Muscle layer of duodenum (tissue), 2 donors: ENCODE measurements around the gene DCTN4.

Experiments
- H3K27ac ChIP-seq: one replicate; pipeline ENCODE4 v1.7.0; 2013; ENCODE audit warnings: mild to moderate bottlenecking, low read length
- H3K27me3 ChIP-seq: one replicate; pipeline ENCODE4 v1.7.0; 2013; ENCODE audit warnings: low read depth, mild to moderate bottlenecking, control low read depth, low read length
- H3K36me3 ChIP-seq, 2 donors: one replicate each; pipeline ENCODE4 v1.7.0; 2013; ENCODE audit warnings: low read length in 2 of 2, control low read depth in 1 of 2, mild to moderate bottlenecking in 1 of 2; ENCODE audit not compliant: insufficient read depth in 2 of 2, control insufficient read depth in 1 of 2
- H3K4me1 ChIP-seq, 2 donors: one replicate each; pipeline ENCODE4 v1.7.0; 2013; ENCODE audit warnings: low read length in 2 of 2, mild to moderate bottlenecking in 2 of 2, control low read depth in 1 of 2, moderate library complexity in 1 of 2; ENCODE audit not compliant: insufficient read depth in 2 of 2, control insufficient read depth in 1 of 2
- H3K4me3 ChIP-seq, 2 donors: one replicate each; pipeline ENCODE4 v1.7.0; 2013; ENCODE audit warnings: low read length in 2 of 2, low read depth in 1 of 2, mild to moderate bottlenecking in 1 of 2
- H3K9me3 ChIP-seq, 2 donors: one replicate each; pipeline ENCODE4 v1.7.0; 2013; ENCODE audit warnings: low read length in 2 of 2, control low read depth in 1 of 2, mild to moderate bottlenecking in 1 of 2; ENCODE audit not compliant: control insufficient read depth in 1 of 2
- donor health status: healthy.

Gene DCTN4

DNA sequence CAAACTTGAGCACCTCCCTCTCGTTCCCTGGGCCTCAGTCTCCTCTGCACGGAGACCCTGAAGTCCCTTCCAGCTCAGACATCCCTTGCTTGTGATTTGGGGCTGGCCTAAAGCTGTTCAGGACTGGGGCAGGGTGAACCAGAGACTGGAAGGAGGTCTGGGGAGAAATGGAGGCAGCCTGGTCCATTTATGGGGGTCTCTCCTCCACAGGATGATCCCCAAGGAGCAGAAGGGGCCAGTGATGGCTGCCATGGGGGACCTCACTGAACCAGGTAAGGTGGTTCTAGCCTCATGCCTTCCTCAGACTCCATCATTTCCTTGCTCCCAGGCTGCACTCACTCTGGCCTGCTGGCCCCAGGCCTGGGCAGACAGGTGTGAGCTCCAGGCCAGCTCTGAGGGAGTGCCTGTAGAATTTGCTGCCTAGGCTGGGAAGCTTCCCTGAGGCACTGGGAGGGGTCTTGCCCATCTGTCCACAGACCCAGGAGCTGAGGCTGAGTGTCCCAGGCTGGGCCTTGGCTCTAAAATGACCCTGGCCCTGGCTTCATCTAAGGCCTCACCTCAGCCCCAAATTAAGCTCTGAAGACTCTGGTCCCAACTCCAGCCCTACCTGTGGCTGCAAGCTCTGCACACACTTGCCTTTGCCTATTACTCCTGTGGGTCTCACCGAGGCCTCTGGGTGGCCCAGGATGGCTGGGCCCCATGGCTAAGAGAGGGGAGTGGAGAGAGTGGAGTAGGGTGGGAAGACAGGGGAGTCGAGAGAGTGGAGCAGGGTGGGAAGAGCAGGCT is 95.9 kb downstream of the DCTN4 start:
- Histone ChIP-seq H3K36me3 (no peaks in the 10 kb centered on the region), H3K4me1 (peaks cover 0 to 30% of the 10 kb centered on the region in 2 donors), H3K27ac (no peak overlapping the region), H3K9me3 (no peaks in the 10 kb centered on the region), H3K27me3 (no peaks in the 10 kb centered on the region), H3K4me3 (no peak overlapping the region)

GRCh38 chr5:150661821-150662596 is 96.8 kb downstream of the DCTN4 start:
- Histone ChIP-seq H3K4me1 (peaks cover 5 to 38% of the 10 kb centered on the region in 2 donors), H3K9me3 (no peaks in the 10 kb centered on the region), H3K36me3 (no peaks in the 10 kb centered on the region), H3K27ac (no peak overlapping the region), H3K27me3 (no peaks in the 10 kb centered on the region), H3K4me3 (no peak overlapping the region)

GRCh38 chr5:150661086-150661485 is 97.7 kb downstream of the DCTN4 start, which contains the start of gene MYOZ3:
TSS of gene MYOZ3 (plus strand) at chr5:150661251. CDS start at chr5:150662942, 1,691 bp downstream.
- Histone ChIP-seq H3K27me3 (no peaks in the 10 kb centered on the region), H3K36me3 (no peaks in the 10 kb centered on the region), H3K4me3 (no peak within 1 kb of the TSS), H3K4me1 (peaks cover 5 to 40% of the 10 kb centered on the region in 2 donors), H3K9me3 (no peaks in the 10 kb centered on the region), H3K27ac (no peak within 1 kb of the TSS)

GRCh38 chr5:150660108-150660831 is 98.5 kb downstream of the DCTN4 start:
- H3K27ac ChIP-seq = no peak overlapping the region

GRCh38 chr5:150659360-150660107 is 99.3 kb downstream of the DCTN4 start:
- H3K27ac ChIP-seq = no peak overlapping the region
- peaks cover 5 to 45% of the 10 kb centered on the region in 2 donors for H3K4me1 ChIP-seq
- no peaks in the 10 kb centered on the region for H3K27me3 ChIP-seq
- H3K9me3 ChIP-seq = no peaks in the 10 kb centered on the region
- no peaks in the 10 kb centered on the region for H3K36me3 ChIP-seq
- H3K4me3 ChIP-seq = no peak overlapping the region

More at GRCh38 chr5:150660108-150660831, 98.5 kb downstream of the DCTN4 start:
- H3K4me3 ChIP-seq = no peak overlapping the region
- peaks cover 5 to 45% of the 10 kb centered on the region in 2 donors for H3K4me1 ChIP-seq
- no peaks in the 10 kb centered on the region for H3K9me3 ChIP-seq
- H3K36me3 ChIP-seq = no peaks in the 10 kb centered on the region
- no peaks in the 10 kb centered on the region for H3K27me3 ChIP-seq

DNA sequence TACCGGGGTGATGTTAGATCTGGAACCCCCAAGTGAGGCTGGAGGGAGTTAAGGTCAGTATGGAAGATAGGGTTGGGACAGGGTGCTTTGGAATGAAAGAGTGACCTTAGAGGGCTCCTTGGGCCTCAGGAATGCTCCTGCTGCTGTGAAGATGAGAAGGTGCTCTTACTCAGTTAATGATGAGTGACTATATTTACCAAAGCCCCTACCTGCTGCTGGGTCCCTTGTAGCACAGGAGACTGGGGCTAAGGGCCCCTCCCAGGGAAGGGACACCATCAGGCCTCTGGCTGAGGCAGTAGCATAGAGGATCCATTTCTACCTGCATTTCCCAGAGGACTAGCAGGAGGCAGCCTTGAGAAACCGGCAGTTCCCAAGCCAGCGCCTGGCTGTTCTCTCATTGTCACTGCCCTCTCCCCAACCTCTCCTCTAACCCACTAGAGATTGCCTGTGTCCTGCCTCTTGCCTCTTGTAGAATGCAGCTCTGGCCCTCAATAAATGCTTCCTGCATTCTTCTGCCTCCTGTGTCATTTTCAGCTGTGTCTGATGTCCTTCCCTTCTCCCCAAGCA is 100.0 kb downstream of the DCTN4 start:
- no peak overlapping the region for H3K27ac ChIP-seq
- no peaks in the 10 kb centered on the region for H3K27me3 ChIP-seq
- H3K36me3 ChIP-seq = no peaks in the 10 kb centered on the region
- H3K4me3 ChIP-seq = no peak overlapping the region
- H3K9me3 ChIP-seq = no peaks in the 10 kb centered on the region
- peaks cover 5 to 51% of the 10 kb centered on the region in 2 donors for H3K4me1 ChIP-seq
